Muscle of leg (tissue), 11 donors: ENCODE results near the gene OSBP2. TPM values are rescaled to one million over a fixed set of nuclear protein-coding genes. Genes with fewer than 3 reads are reported as not detected.

Experiments
- DNase-seq: peaks from one replicate; pipeline ENCODE4 v3.0.0; 2013
- H3K27ac ChIP-seq: one replicate; pipeline ENCODE4 v1.5.1; 2013; ENCODE audit warnings: mild to moderate bottlenecking, low read length, control low read depth
- H3K27me3 ChIP-seq: one replicate; pipeline ENCODE4 v1.6.1; 2013; ENCODE audit warnings: low read length; ENCODE audit not compliant: control insufficient read depth, insufficient read depth
- H3K36me3 ChIP-seq: one replicate; pipeline ENCODE4 v1.6.1; 2013; ENCODE audit warnings: low read length; ENCODE audit not compliant: control insufficient read depth, insufficient read depth
- H3K4me1 ChIP-seq: one replicate; pipeline ENCODE4 v1.6.1; 2013; ENCODE audit warnings: low read length; ENCODE audit not compliant: control insufficient read depth, insufficient read depth
- H3K4me3 ChIP-seq: one replicate; pipeline ENCODE4 v1.5.1; 2013; ENCODE audit warnings: low read length, control low read depth
- H3K9me3 ChIP-seq: replicated peaks from 2 replicates; pipeline ENCODE4 v1.6.1; 2013; ENCODE audit warnings: low read depth, low read length; ENCODE audit not compliant: control insufficient read depth
- WGBS: methylation state at CpG from one replicate; pipeline ENCODE4 v1.1.5; 2013; ENCODE audit warnings: missing lambda C conversion rate; ENCODE audit not compliant: insufficient coverage; 5-methylcytosine and 5-hydroxymethylcytosine counted together
- polyA plus RNA-seq, 8 donors: library from polyadenylated mRNA; unstranded; fragments of 120-200 nt; gene quantifications; one replicate each; pipeline versions ENCODE4 v1.2.1 to v1.2.3, GENCODE V29; 2013; ENCODE audit warnings: inconsistent platforms in 1 of 8, low replicate concordance in 1 of 8; ENCODE audit not compliant: insufficient read length in 8 of 8, insufficient read depth in 1 of 8
- total RNA-seq: library from RNA; stranded (reverse); fragments of 120-200 nt; gene quantifications from one replicate; pipeline ENCODE4 v1.2.4, GENCODE V29; 2013

OSBP2 gene
- total and polyA plus RNA-seq, 9 donors: 2.7 to 7.5 (median 4.5) TPM

- no peak for DNase-seq
- Histone ChIP-seq H3K36me3 (no peaks in the 10 kb centered on the region), H3K27me3 (no peaks in the 10 kb centered on the region), H3K4me1 (peaks cover 14% of the 10 kb centered on the region), H3K4me3 (no peak overlapping the region), H3K9me3 (no peaks in the 10 kb centered on the region), H3K27ac (no peak overlapping the region)
- 77% methylated on average over 31 of the region's 36 CpGs for WGBS
Measured at GRCh38 chr22:30870451-30871345, 176.0 kb downstream of the OSBP2 start.

DNA sequence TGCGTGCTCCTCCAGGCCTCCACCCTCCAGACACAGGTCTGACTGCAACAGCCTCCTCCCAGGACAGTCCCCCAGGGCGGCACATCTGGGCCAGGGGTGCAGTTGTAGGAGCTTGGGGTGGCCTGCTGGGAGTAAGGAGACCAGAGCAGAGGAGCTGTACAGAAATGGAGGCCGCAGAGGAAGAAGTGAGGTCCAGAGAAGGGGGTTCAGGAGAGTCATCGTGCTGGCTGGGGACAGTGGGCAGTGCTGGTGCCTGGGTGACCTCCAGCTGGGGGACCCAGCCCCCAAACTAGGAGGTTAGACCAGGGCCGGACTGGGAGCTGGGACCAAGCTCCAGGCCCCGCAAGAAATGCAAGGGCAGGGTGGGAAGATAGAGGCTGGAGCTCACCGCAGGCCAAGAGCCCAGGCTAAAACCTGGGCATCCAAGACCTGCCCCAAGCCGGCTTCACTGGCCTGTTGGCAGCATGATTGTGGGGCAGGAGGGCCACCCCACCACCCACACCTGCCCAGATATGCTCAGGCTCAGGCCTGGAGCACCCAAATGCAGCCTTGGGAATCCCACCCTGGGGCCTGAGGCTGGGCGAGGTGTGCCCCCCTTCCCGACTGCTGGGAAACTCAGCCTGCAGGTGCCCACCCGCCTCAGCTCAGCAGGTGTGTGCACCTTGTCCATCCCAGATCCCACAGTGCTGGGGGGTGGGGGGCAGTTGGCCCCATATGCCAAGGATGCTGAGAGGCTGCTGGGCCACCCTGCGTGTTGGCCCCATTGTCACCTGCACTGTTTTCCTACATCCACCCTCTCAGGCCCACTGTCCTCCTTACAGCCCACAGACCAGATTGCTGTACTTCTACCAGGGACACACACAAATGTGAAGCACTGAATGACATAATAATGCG, 177.0 kb downstream of the OSBP2 start:
- H3K27me3 ChIP-seq: no peaks in the 10 kb centered on the region
- DNase-seq: no peak
- H3K27ac ChIP-seq: no peak overlapping the region
- 86% methylated on average over 11 of the region's 13 CpGs for whole genome bisulfite sequencing
- no peaks in the 10 kb centered on the region for H3K9me3 ChIP-seq
- peaks cover 23% of the 10 kb centered on the region for H3K4me1 ChIP-seq
- no peak overlapping the region for H3K4me3 ChIP-seq
- H3K36me3 ChIP-seq: no peaks in the 10 kb centered on the region

DNA sequence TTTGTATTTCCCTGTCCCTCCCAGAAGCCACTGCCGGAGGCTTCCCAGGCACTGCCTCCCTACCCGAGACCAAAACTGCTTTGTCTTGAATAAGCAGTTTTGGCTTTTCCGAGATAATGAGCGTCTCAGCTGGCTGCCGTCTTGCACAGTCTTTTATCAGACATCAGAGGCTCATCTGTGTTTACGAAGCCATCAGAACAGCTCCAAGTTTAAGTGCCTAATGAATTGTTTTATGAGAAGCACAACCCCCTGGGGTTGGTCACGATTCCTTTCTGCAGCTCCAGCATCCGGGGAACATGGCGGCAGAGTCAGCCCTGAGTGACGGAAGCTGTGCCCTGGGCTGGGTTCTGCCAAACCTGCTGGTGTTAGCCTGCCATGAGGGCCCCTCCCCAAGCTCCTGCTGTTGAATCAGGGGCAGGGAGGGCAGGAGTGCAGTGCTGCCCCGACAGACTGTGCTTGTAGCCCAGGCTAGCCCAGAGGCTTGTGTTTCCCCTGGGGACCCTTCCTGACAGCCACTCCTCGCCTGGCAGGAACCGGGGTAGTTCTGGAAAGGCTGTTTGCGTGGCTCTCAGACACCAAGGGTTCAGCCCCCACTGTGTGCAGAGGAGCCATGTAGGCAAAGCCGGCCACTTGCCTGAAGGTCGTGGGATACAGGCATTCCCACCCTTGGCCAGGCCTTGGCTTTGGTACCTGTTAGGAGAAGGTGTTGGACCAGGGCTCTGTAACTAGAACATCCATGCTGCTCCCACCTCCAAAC, 177.8 kb downstream of the OSBP2 start:
- no peak overlapping the region for H3K4me3 ChIP-seq
- peaks cover 31% of the 10 kb centered on the region for H3K4me1 ChIP-seq
- H3K9me3 ChIP-seq: no peaks in the 10 kb centered on the region
- H3K27ac ChIP-seq: no peak overlapping the region
- no peak for DNase-seq
- no peaks in the 10 kb centered on the region for H3K36me3 ChIP-seq
- 62% methylated on average over 10 of the region's 16 CpGs for WGBS
- H3K27me3 ChIP-seq: no peaks in the 10 kb centered on the region

DNA sequence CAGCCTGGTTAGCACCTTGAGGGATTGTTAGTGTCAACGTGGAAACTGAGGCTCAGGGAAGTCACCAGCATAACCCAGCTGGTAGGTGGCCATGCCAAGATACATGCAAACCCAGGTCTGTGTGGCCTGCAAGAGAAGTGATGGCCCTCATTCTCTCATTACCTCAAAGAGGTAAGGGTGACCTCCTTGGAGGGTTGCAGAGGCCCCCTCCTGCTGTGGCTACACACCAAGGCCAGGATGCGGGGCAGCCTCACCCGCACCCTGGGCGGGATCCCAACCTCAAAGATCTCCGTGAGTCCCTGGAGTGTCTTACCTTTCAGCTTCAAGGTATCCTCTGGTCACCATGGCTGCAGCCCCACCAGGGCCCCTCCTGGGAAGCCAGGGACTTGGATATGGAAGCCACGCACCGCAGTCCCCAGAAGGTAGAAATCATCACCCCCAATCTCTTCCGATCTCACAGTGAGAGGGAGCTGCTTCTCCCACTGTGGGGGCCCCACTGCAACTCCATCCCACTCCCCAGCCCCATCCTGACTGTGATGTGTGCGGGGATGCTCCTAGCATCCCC, 178.5 kb downstream of the OSBP2 start:
- H3K4me1 ChIP-seq: peaks cover 37% of the 10 kb centered on the region
- no peak for DNase-seq
- H3K27me3 ChIP-seq: no peaks in the 10 kb centered on the region
- 93% methylated on average over 6 of the region's 9 CpGs for WGBS
- no peaks in the 10 kb centered on the region for H3K9me3 ChIP-seq
- no peak overlapping the region for H3K4me3 ChIP-seq
- H3K27ac ChIP-seq: no peak overlapping the region
- no peaks in the 10 kb centered on the region for H3K36me3 ChIP-seq

DNA sequence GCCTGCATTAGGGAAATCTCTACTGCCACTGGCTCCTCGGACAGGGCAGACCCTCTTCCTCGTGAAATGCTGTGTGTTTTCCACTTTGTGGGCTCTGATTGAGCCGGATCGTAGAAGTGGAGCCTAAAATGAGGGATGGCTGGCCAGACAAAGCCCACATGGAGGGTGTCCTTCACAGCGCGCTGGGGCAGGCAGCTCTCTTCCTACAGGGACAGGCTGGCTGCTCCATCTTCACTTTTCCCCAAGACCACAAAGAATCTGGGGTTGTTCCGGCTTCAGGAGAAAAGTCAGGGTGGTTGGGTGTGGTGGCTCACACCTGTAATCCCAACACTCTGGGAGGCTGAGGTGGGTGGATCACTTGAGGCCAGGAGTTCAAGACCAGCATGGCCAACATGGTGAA, 179.0 kb downstream of the OSBP2 start:
- DNase-seq: no peak
- H3K9me3 ChIP-seq: no peaks in the 10 kb centered on the region
- peaks cover 37% of the 10 kb centered on the region for H3K4me1 ChIP-seq
- no peaks in the 10 kb centered on the region for H3K27me3 ChIP-seq
- no peak overlapping the region for H3K27ac ChIP-seq
- no peak overlapping the region for H3K4me3 ChIP-seq
- 92% methylated on average over 4 of the region's 7 CpGs for WGBS
- no peaks in the 10 kb centered on the region for H3K36me3 ChIP-seq

GRCh38 chr22:30874431-30875370, 180.0 kb downstream of the OSBP2 start:
- Histone ChIP-seq H3K36me3 (no peaks in the 10 kb centered on the region), H3K4me3 (no peak overlapping the region), H3K9me3 (no peaks in the 10 kb centered on the region), H3K27me3 (no peaks in the 10 kb centered on the region), H3K27ac (no peak overlapping the region), H3K4me1 (peaks cover 40% of the 10 kb centered on the region)
- 77% methylated on average over 10 of the region's 21 CpGs for WGBS
- no peak for DNase-seq

DNA sequence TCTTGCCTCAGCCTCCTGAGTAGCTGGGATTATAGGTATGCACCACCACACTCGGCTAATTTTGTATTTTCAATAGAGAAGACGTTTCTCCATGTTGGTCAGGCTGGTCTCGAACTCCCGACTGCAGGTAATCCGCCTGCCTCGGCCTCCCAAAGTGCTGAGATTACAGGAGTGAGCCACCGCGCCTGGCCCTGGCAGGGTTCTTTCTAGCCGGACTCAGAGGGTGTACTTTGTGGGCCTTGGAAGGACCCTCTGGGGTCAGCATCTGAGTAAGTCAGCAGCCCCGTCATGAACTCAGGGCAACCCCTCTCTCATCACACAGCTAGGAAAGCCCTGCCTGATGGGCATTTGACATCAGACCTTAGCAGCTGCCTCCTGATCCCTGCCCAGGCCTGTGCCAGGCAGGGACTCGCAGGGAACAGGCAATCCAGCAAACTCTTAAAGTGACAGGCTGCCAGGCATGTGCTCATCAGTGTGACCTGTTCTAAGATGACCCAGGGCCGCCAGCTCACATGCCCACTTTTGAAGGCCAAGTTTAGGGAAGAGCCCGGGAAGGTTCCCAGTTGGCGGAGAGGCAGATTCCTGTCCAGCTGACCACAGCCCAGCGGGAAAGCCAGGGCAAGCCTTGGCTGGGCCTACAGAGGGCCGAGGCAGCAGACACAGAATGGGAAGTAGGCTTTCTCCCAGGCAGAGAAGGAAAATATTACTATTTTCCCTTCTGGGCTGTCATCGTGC, 181.0 kb downstream of the OSBP2 start:
- DNase-seq: peak; percentile 66

GRCh38 chr22:30876221-30876751, 181.6 kb downstream of the OSBP2 start:
- Histone ChIP-seq H3K36me3 (no peaks in the 10 kb centered on the region), H3K4me3 (no peak overlapping the region), H3K9me3 (no peaks in the 10 kb centered on the region), H3K27ac (no peak overlapping the region), H3K4me1 (peaks cover 48% of the 10 kb centered on the region), H3K27me3 (no peaks in the 10 kb centered on the region)
- WGBS: 81% methylated on average over 5 of the region's 9 CpGs
- DNase-seq: no peak

More for the DNA sequence above, 181.0 kb downstream of the OSBP2 start:
- Histone ChIP-seq H3K9me3 (no peaks in the 10 kb centered on the region), H3K4me3 (no peak overlapping the region), H3K27ac (peak overlapping the region; percentile 29), H3K4me1 (peaks cover 43% of the 10 kb centered on the region), H3K27me3 (no peaks in the 10 kb centered on the region), H3K36me3 (no peaks in the 10 kb centered on the region)
- WGBS: 84% methylated on average over 15 of the region's 17 CpGs
